Vagina (tissue), 2 donors: ENCODE results near the gene TTC33. TPM values are rescaled to one million over a fixed set of nuclear protein-coding genes. Genes with fewer than 3 reads are reported as not detected.

Experiments used
- DNase-seq, 2 donors: peaks; one replicate each; pipeline ENCODE4 v3.0.0-alpha.2; 2017; ENCODE audit errors: extremely low spot score in 2 of 2
- H3K27ac ChIP-seq: fragments of 200-600 bp; sonication (generic); one replicate; pipeline ENCODE4 v1.5.1; 2019
- H3K27me3 ChIP-seq: fragments of 200-600 bp; sonication (generic); one replicate; pipeline ENCODE4 v1.5.1; 2019
- H3K36me3 ChIP-seq, 2 donors: fragments of 200-600 bp; sonication (generic); one replicate each; pipeline ENCODE4 v1.5.1; 2017 to 2019
- H3K4me1 ChIP-seq: fragments of 200-600 bp; sonication (generic); one replicate; pipeline ENCODE4 v1.5.1; 2019
- H3K4me3 ChIP-seq, 2 donors: fragments of 200-600 bp; sonication (generic); 1 replicate in 1 of 2; 2 replicates in 1 of 2; pipeline ENCODE4 v1.5.1; 2016 to 2019
- H3K9me3 ChIP-seq: fragments of 200-600 bp; sonication (generic); one replicate; pipeline ENCODE4 v1.5.1; 2019
- CTCF ChIP-seq, 3 experiments: fragments of 450-650 bp in 2 of 3; fragments of 200-600 bp in 1 of 3; sonication (generic) in 1 of 3; IDR thresholded peaks; one replicate each; pipeline ENCODE4 v1.5.1; 2017 to 2019; ENCODE audit warnings: antibody characterized with exemption in 3 of 3, mild to moderate bottlenecking in 2 of 3, moderate library complexity in 2 of 3
- POLR2A ChIP-seq, 2 donors: fragments of 450-650 bp; IDR thresholded peaks; one replicate each; pipeline ENCODE4 v1.6.1; 2017; ENCODE audit warnings: antibody characterized with exemption in 2 of 2, mild to moderate bottlenecking in 2 of 2, moderate library complexity in 2 of 2
- POLR2AphosphoS5 ChIP-seq, 2 donors: sonication (generic); formaldehyde crosslinking; IDR thresholded peaks; one replicate each; pipeline ENCODE4 v1.9.0; 2017; ENCODE audit warnings: antibody characterized with exemption in 2 of 2, mild to moderate bottlenecking in 2 of 2, low read depth in 1 of 2; ENCODE audit not compliant: insufficient read depth in 1 of 2
- intact Hi-C: fragments of 100-400 bp; cut with DNase I; formaldehyde crosslinking; loops from one replicate; pipeline ENCODE4 v1.15.1; 2023
- total RNA-seq: library from RNA; depleted of rRNA; stranded (reverse); fragments of >200 nt; gene quantifications from one replicate; pipeline ENCODE4 v1.2.3, GENCODE V29; 2016

The TTC33 gene
- total RNA-seq, 1 donor from 2014 or later = 12.8 TPM

- Histone ChIP-seq H3K27ac (no peak overlapping the region), H3K36me3 (no peaks in the 10 kb centered on the region), H3K4me3 (no peak overlapping the region), H3K27me3 (no peaks in the 10 kb centered on the region), H3K9me3 (no peaks in the 10 kb centered on the region), H3K4me1 (peaks cover 25% of the 10 kb centered on the region)
- TF ChIP-seq POLR2AphosphoS5 (IDR thresholded peaks at IDR 0.05; ENCODE audit: insufficient read depth in 1 of 2, low read depth in 1 of 2) (no peak), POLR2A (IDR thresholded peaks at IDR 0.05) (no peak), CTCF (IDR thresholded peaks at IDR 0.05) (no peak)
- intact Hi-C loops = no loop called here
- no peak for DNase-seq
Observed at GRCh38 chr5:40784027-40784653, 28.4 kb upstream of the TTC33 start.

GRCh38 chr5:40781843-40782409 lies 26.2 kb upstream of the TTC33 start:
- no peaks in the 10 kb centered on the region for H3K9me3 ChIP-seq
- H3K27ac ChIP-seq = no peak overlapping the region
- no peak overlapping the region for H3K4me3 ChIP-seq
- intact Hi-C loops = no loop called here
- no peaks in the 10 kb centered on the region for H3K36me3 ChIP-seq
- H3K4me1 ChIP-seq = peaks cover 25% of the 10 kb centered on the region
- TF ChIP-seq POLR2AphosphoS5 (IDR thresholded peaks at IDR 0.05; ENCODE audit: insufficient read depth in 1 of 2, low read depth in 1 of 2) = no peak
- TF ChIP-seq CTCF (IDR thresholded peaks at IDR 0.05) = no peak
- DNase-seq = no peak
- H3K27me3 ChIP-seq = no peaks in the 10 kb centered on the region

- TF ChIP-seq POLR2AphosphoS5 (IDR thresholded peaks at IDR 0.05; ENCODE audit: insufficient read depth in 1 of 2, low read depth in 1 of 2) (no peak), POLR2A (IDR thresholded peaks at IDR 0.05) (no peak), CTCF (IDR thresholded peaks at IDR 0.05) (no peak)
Observed at GRCh38 chr5:40780858-40781257, 25.1 kb upstream of the TTC33 start.

GRCh38 chr5:40780199-40780598 lies 24.4 kb upstream of the TTC33 start:
- no peak for DNase-seq
- TF ChIP-seq POLR2A (IDR thresholded peaks at IDR 0.05) (no peak), CTCF (IDR thresholded peaks at IDR 0.05) (no peak), POLR2AphosphoS5 (IDR thresholded peaks at IDR 0.05; ENCODE audit: insufficient read depth in 1 of 2, low read depth in 1 of 2) (no peak)
- H3K36me3 ChIP-seq = peaks cover 0 to 14% of the 10 kb centered on the region in 2 donors
- no peaks in the 10 kb centered on the region for H3K9me3 ChIP-seq
- H3K4me1 ChIP-seq = peaks cover 36% of the 10 kb centered on the region
- H3K4me3 ChIP-seq = no peak overlapping the region
- H3K27me3 ChIP-seq = no peaks in the 10 kb centered on the region
- no peak overlapping the region for H3K27ac ChIP-seq
- intact Hi-C loops = no loop called here

More at GRCh38 chr5:40780858-40781257, 25.1 kb upstream of the TTC33 start:
- Histone ChIP-seq H3K9me3 (no peaks in the 10 kb centered on the region), H3K27me3 (no peaks in the 10 kb centered on the region), H3K36me3 (peaks cover 0 to 7% of the 10 kb centered on the region in 2 donors), H3K4me1 (peaks cover 35% of the 10 kb centered on the region), H3K27ac (no peak overlapping the region), H3K4me3 (no peak overlapping the region)
- intact Hi-C loops = no loop called here
- no peak for DNase-seq

GRCh38 chr5:40779561-40779960 lies 23.8 kb upstream of the TTC33 start:
- Histone ChIP-seq H3K4me3 (no peak overlapping the region), H3K27ac (no peak overlapping the region), H3K27me3 (no peaks in the 10 kb centered on the region), H3K9me3 (no peaks in the 10 kb centered on the region), H3K4me1 (peaks cover 36% of the 10 kb centered on the region), H3K36me3 (peaks cover 0 to 19% of the 10 kb centered on the region in 2 donors)
- no peak for DNase-seq
- TF ChIP-seq POLR2AphosphoS5 (IDR thresholded peaks at IDR 0.05; ENCODE audit: insufficient read depth in 1 of 2, low read depth in 1 of 2) (no peak), POLR2A (IDR thresholded peaks at IDR 0.05) (no peak), CTCF (IDR thresholded peaks at IDR 0.05) (no peak)
- intact Hi-C loops = no loop called here
